Keratinocyte (primary cell): ENCODE data around the gene PITX1.

ENCODE experiments used
- CTCF ChIP-seq, 3 experiments: IDR thresholded peaks in 1 of 3; conservative IDR thresholded peaks in 1 of 3; optimal IDR thresholded peaks in 1 of 3; 2 replicates in 2 of 3; 3 replicates in 1 of 3; pipeline versions ENCODE3 to v1.5.1; 2011; ENCODE audit warnings: low read length in 3 of 3, mild to moderate bottlenecking in 3 of 3, moderate library complexity in 2 of 3, control low read depth in 1 of 3, inconsistent platforms in 1 of 3; ENCODE audit not compliant: insufficient read depth in 2 of 3; ENCODE audit errors: extremely low read depth in 1 of 3
- EZH2 ChIP-seq: IDR thresholded peaks from one replicate; pipeline ENCODE4 v1.6.1; 2012; ENCODE audit warnings: inconsistent platforms, mild to moderate bottlenecking, low read length, moderate library complexity

DNA sequence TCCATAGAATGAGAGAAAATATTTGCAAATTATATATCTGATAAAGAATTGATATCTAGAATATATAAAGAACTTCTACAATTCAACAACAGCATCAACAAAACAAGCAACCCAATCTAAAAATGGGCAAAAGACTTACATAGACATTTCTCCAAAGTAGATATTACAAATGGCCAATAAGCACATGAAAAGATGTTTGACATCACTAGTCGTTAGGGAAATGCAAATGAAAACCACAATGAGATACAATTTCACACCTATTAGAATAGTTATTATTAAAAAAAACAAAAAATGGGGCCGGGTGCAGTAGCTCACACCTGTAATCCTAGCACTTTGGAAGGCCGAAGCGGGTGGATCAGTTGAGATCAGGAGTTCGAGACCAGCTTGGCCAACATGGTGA lies 41.9 kb downstream of the PITX1 start:
- TF ChIP-seq EZH2 (no peak), CTCF (optimal IDR thresholded peaks at IDR 0.05 in 1 of 3, IDR thresholded peaks at IDR 0.05 in 1 of 3, conservative IDR thresholded peaks at IDR 0.05 in 1 of 3; ENCODE audit: extremely low read depth in 1 of 3, insufficient read depth in 2 of 3, low read length in 3 of 3) (no peak)
